WTC11 (cell line): ENCODE results near the gene GTF2H4.

Experiments
- SP1 ChIP-seq: sonication (generic); formaldehyde crosslinking; conservative IDR thresholded peaks from 2 replicates; pipeline ENCODE4 v1.8.1; 2022; ENCODE audit warnings: missing genetic modification reagents
- TF ChIP-seq, protein P1 (sequence below): sonication (generic); formaldehyde crosslinking; IDR thresholded peaks from 2 replicates; pipeline ENCODE4 v1.8.0; 2023; ENCODE audit warnings: missing genetic modification reagents
- TF ChIP-seq, protein P2 (sequence below): fragments of 200-600 bp; IDR thresholded peaks from 2 replicates; pipeline ENCODE4 v1.8.0; 2022; ENCODE audit warnings: antibody characterized with exemption

DNA sequence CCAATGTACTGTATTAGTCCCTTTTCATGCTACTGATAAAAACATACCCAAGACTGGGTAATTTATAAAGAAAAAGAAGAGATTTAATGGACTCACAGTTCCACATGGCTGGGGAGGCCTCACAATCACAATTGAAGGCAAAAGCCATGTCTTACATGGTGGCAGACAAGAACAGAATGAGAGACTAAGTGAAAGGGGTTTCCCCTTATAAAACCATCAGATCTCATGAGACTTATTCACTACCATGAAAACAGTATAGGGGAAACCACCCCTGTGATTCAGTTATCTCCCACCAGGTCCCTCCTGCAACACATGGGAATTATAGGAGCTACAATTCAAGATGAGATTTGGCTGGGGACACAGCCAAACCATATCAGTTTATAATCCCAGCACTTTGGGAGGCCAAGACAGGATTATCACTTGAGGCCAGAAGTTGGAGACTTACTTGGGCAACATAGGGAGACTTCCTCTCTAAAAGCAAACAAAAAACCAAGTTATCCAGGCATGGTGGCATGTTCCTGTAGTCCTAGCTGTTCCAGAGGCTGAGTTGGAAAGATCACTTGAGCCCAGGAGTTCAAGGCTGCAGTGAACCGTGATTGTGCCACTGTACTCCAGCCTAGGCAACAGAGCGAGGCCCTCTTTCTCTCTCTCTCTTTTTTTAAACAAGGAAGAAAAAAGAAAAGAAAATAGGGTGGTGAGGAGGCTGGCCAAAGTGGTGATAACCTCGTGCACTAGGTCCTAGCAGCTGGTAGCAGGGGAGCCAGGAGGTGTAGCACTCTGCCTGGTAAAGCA lies 46.6 kb upstream of the GTF2H4 start:
- TF ChIP-seq, protein P1, sequence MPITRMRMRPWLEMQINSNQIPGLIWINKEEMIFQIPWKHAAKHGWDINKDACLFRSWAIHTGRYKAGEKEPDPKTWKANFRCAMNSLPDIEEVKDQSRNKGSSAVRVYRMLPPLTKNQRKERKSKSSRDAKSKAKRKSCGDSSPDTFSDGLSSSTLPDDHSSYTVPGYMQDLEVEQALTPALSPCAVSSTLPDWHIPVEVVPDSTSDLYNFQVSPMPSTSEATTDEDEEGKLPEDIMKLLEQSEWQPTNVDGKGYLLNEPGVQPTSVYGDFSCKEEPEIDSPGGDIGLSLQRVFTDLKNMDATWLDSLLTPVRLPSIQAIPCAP (CRISPR knock-in tag): no peak
- TF ChIP-seq SP1 (CRISPR knock-in tag): no peak
- TF ChIP-seq, protein P2, sequence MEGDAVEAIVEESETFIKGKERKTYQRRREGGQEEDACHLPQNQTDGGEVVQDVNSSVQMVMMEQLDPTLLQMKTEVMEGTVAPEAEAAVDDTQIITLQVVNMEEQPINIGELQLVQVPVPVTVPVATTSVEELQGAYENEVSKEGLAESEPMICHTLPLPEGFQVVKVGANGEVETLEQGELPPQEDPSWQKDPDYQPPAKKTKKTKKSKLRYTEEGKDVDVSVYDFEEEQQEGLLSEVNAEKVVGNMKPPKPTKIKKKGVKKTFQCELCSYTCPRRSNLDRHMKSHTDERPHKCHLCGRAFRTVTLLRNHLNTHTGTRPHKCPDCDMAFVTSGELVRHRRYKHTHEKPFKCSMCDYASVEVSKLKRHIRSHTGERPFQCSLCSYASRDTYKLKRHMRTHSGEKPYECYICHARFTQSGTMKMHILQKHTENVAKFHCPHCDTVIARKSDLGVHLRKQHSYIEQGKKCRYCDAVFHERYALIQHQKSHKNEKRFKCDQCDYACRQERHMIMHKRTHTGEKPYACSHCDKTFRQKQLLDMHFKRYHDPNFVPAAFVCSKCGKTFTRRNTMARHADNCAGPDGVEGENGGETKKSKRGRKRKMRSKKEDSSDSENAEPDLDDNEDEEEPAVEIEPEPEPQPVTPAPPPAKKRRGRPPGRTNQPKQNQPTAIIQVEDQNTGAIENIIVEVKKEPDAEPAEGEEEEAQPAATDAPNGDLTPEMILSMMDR: no peak
